MM.1S (cell line): ENCODE data around the gene RSRP1.
"Not testable (repeated sequence)": the region's sequence is repeated elsewhere in the genome, so short reads cannot be mapped to it uniquely, and the experiment has no call there.

ENCODE experiments used
- DNase-seq: peaks from one replicate; pipeline ENCODE4 v3.0.0-alpha.2; 2015
- H2AFZ ChIP-seq: fragments of 300-600 bp; sonication (generic); 2 replicates; pipeline ENCODE4 v1.6.0; 2016; ENCODE audit warnings: antibody characterized with exemption, low read length
- H3F3A ChIP-seq: fragments of 300-600 bp; sonication (generic); 2 replicates; pipeline ENCODE4 v1.6.1; 2016; ENCODE audit warnings: mild to moderate bottlenecking, antibody characterized with exemption, low read length, moderate library complexity, mixed read lengths; ENCODE audit not compliant: insufficient read depth
- H3K27ac ChIP-seq: fragments of 300-600 bp; sonication (generic); 2 replicates; pipeline ENCODE4 v1.5.1; 2016; ENCODE audit warnings: mild to moderate bottlenecking, low read length
- H3K27me3 ChIP-seq: fragments of 300-600 bp; sonication (generic); replicated peaks from 2 replicates; pipeline ENCODE4 v1.6.0; 2016; ENCODE audit warnings: low read length; ENCODE audit not compliant: insufficient read depth
- H3K36me3 ChIP-seq: fragments of 300-600 bp; sonication (generic); replicated peaks from 2 replicates; pipeline ENCODE4 v1.6.1; 2016; ENCODE audit warnings: mild to moderate bottlenecking, low read length, mixed read lengths; ENCODE audit not compliant: insufficient read depth
- H3K4me1 ChIP-seq: fragments of 300-600 bp; sonication (generic); 2 replicates; pipeline ENCODE4 v1.6.1; 2016; ENCODE audit warnings: low read length, mixed read lengths
- H3K4me2 ChIP-seq: fragments of 300-600 bp; sonication (generic); 2 replicates; pipeline ENCODE4 v1.6.0; 2016; ENCODE audit warnings: low read depth, low read length
- H3K4me3 ChIP-seq: fragments of 300-600 bp; sonication (generic); 2 replicates; pipeline ENCODE4 v1.5.1; 2016; ENCODE audit warnings: low read length, mixed read lengths
- H3K79me2 ChIP-seq: fragments of 300-600 bp; sonication (generic); 2 replicates; pipeline ENCODE4 v1.6.1; 2016; ENCODE audit warnings: mixed run types, low read length, mixed read lengths
- H3K9ac ChIP-seq: fragments of 300-600 bp; sonication (generic); 2 replicates; pipeline ENCODE4 v1.6.1; 2016; ENCODE audit warnings: low read length, mixed read lengths
- H3K9me2 ChIP-seq: fragments of 300-600 bp; sonication (generic); replicated peaks from 2 replicates; pipeline ENCODE4 v1.6.1; 2016; ENCODE audit warnings: mild to moderate bottlenecking, low read length, mixed read lengths; ENCODE audit not compliant: insufficient read depth
- H3K9me3 ChIP-seq: fragments of 300-600 bp; sonication (generic); replicated peaks from 2 replicates; pipeline ENCODE4 v1.6.1; 2016; ENCODE audit warnings: mild to moderate bottlenecking, low read length, mixed read lengths; ENCODE audit not compliant: insufficient read depth
- H4K20me1 ChIP-seq: fragments of 300-600 bp; sonication (generic); 2 replicates; pipeline ENCODE4 v1.6.1; 2016; ENCODE audit warnings: mild to moderate bottlenecking, low read length, moderate library complexity, mixed read lengths; ENCODE audit not compliant: insufficient read depth

The RSRP1 gene

GRCh38 chr1:25268143-25268760 is 21.0 kb upstream of the RSRP1 start:
- not testable (repeated sequence) for H3K27ac ChIP-seq

GRCh38 chr1:25267288-25268142 is 20.3 kb upstream of the RSRP1 start:
- H3K36me3 ChIP-seq, H3K79me2 ChIP-seq, H3K4me1 ChIP-seq, H3K27me3 ChIP-seq, H3K9me2 ChIP-seq, H3K9me3 ChIP-seq, H4K20me1 ChIP-seq, H3F3A ChIP-seq: not testable (repeated sequence)
- DNase-seq, result peak; percentile 73
- H3K27ac ChIP-seq, result peak overlapping the region; percentile 67; the same call in 1 of the 2 replicates
- H3K4me3 ChIP-seq, result peak overlapping the region; percentile 60
- H3K4me2 ChIP-seq, result peak overlapping the region; percentile 63; the same call in 1 of the 2 replicates
- peak overlapping the region; percentile 84 for H2AFZ ChIP-seq
- peak overlapping the region; percentile 52; the same call in 1 of the 2 replicates for H3K9ac ChIP-seq

More at GRCh38 chr1:25268143-25268760, 21.0 kb upstream of the RSRP1 start:
- H3K27me3 ChIP-seq, H3F3A ChIP-seq, H3K9me2 ChIP-seq, H3K4me1 ChIP-seq, H4K20me1 ChIP-seq, H3K9me3 ChIP-seq, H3K9ac ChIP-seq, H3K79me2 ChIP-seq, DNase-seq, H3K36me3 ChIP-seq: not testable (repeated sequence)
- Histone ChIP-seq H3K4me2 (peak overlapping the region; percentile 63; the same call in 1 of the 2 replicates), H2AFZ (peak overlapping the region; percentile 84), H3K4me3 (peak overlapping the region; percentile 60)

DNA sequence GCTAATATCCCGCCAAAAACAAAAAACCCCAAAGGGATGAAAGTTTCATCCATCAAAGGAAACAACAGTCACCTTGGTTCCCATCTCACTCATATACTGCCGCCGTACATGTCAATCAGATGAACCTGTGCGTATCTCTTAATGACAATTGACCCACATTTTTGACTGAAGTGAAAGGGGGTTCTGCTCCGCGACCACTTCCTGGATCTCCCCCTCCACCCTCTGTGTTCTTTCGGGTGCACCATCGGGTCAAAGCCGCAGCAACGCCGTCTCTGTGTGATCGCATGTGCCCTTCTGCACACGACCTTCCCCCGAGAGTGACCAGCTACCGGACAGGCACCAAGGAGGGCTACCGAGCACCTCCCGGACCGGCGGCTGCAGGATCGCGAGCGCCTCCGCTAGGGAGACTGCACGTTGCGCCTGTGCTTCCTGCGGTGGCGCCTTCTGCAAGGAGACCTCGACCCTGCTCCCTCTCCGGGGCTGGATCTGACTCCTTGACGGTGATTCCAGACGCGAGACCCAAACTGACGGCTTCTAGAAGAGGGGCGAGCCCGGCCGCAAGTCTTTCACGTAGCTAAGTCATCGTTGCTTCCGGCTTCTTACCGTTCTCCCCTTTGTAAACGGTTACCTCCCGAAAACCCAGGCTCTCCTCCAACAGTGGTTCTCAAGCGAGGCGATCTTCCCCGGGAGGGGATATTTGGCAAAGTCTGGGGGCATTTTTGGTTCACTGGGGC is 19.5 kb upstream of the RSRP1 start:
- not testable (repeated sequence) for H3K79me2 ChIP-seq, H3F3A ChIP-seq, H4K20me1 ChIP-seq, H3K36me3 ChIP-seq, H3K27me3 ChIP-seq, H3K9me3 ChIP-seq, H3K4me1 ChIP-seq, H3K27ac ChIP-seq, H3K9me2 ChIP-seq
- H3K4me3 ChIP-seq, result peak overlapping the region; percentile 69
- peak overlapping the region; percentile 39; the same call in 1 of the 2 replicates for H3K9ac ChIP-seq
- H2AFZ ChIP-seq, result peak overlapping the region; percentile 16; the same call in 1 of the 2 replicates
- peak overlapping the region; percentile 62 for H3K4me2 ChIP-seq
- DNase-seq, result peak; percentile 21

DNA sequence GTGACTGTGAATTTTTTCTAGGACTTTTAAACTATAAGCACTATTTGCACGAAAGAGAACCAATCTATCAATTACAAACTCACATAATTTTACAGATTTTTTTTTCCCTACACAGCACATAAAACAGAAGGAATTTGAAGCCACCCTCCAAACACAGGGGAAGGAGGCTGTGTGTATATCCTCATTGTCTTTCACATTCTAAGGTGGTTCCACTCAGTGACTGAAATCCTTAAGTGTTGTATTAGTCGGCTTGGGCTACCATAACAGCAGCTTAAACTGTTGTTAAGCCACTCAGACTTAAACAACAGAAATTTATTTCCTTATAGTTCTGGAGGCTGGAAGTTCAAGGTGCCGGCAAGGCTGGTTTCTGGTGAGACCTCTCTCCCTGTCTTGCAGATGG is 13.1 kb upstream of the RSRP1 start:
- not testable (repeated sequence) for H3K9me3 ChIP-seq, H3K4me1 ChIP-seq, H3K9ac ChIP-seq, H2AFZ ChIP-seq, H4K20me1 ChIP-seq, H3F3A ChIP-seq, H3K27me3 ChIP-seq, DNase-seq, H3K36me3 ChIP-seq, H3K79me2 ChIP-seq, H3K27ac ChIP-seq, H3K9me2 ChIP-seq, H3K4me2 ChIP-seq, H3K4me3 ChIP-seq

- not testable (repeated sequence) for H3F3A ChIP-seq, H3K27ac ChIP-seq, H3K4me3 ChIP-seq, H3K79me2 ChIP-seq, H2AFZ ChIP-seq, H3K27me3 ChIP-seq, H3K36me3 ChIP-seq, H3K9me2 ChIP-seq, DNase-seq, H3K4me2 ChIP-seq, H3K4me1 ChIP-seq, H3K9me3 ChIP-seq, H3K9ac ChIP-seq, H4K20me1 ChIP-seq
These were observed 12.6 kb upstream of the RSRP1 start for GRCh38 chr1:25259813-25260212.
